Colonic mucosa (tissue), 4 donors: ENCODE data around the gene CHPF. TPM values are rescaled to one million over a fixed set of nuclear protein-coding genes. Genes with fewer than 3 reads are reported as not detected.

Experiments
- DNase-seq: peaks from one replicate; pipeline ENCODE4 v3.0.0-alpha.2; 2020
- H3K27ac ChIP-seq: fragments of 200-600 bp; one replicate; pipeline ENCODE4 v1.8.0; 2021
- H3K27me3 ChIP-seq: fragments of 200-600 bp; one replicate; pipeline ENCODE4 v1.8.0; 2021
- H3K36me3 ChIP-seq: fragments of 200-600 bp; one replicate; pipeline ENCODE4 v1.8.0; 2021
- H3K4me1 ChIP-seq: fragments of 200-600 bp; one replicate; pipeline ENCODE4 v1.8.0; 2021; ENCODE audit warnings: mild to moderate bottlenecking
- H3K4me3 ChIP-seq: fragments of 200-600 bp; one replicate; pipeline ENCODE4 v1.8.0; 2021
- H3K9ac ChIP-seq, 2 donors: one replicate each; pipeline ENCODE4 v1.7.0; 2013; ENCODE audit warnings: control low read depth in 2 of 2, low read depth in 2 of 2, low read length in 2 of 2
- H3K9me3 ChIP-seq: fragments of 200-600 bp; one replicate; pipeline ENCODE4 v1.8.0; 2021
- CTCF ChIP-seq: fragments of 200-600 bp; IDR thresholded peaks from one replicate; pipeline ENCODE4 v1.8.0; 2022; ENCODE audit warnings: antibody characterized with exemption, mild to moderate bottlenecking
- intact Hi-C: fragments of 100-400 bp; cut with DNase I; formaldehyde crosslinking; loops from one replicate; pipeline ENCODE4 v1.14.1; 2022
- total RNA-seq, 2 donors: library from RNA; stranded (reverse); fragmentation: NEBNext Ultra II Directional in 1 of 2; extraction: Animal tissue kit (Norgen Biotek cat#: 25700) in 1 of 2; gene quantifications; one replicate each; pipeline ENCODE4 v1.2.1, GENCODE V29; 2021
- donor health status: healthy.
- donor health status: DM: no; HTN: no; CAD: no.
- donor health status: DM: no; HTN: no; CAD: no.

Gene CHPF
- total RNA-seq, 2 donors from 2014 or later = 43.1 to 43.5 TPM

DNA sequence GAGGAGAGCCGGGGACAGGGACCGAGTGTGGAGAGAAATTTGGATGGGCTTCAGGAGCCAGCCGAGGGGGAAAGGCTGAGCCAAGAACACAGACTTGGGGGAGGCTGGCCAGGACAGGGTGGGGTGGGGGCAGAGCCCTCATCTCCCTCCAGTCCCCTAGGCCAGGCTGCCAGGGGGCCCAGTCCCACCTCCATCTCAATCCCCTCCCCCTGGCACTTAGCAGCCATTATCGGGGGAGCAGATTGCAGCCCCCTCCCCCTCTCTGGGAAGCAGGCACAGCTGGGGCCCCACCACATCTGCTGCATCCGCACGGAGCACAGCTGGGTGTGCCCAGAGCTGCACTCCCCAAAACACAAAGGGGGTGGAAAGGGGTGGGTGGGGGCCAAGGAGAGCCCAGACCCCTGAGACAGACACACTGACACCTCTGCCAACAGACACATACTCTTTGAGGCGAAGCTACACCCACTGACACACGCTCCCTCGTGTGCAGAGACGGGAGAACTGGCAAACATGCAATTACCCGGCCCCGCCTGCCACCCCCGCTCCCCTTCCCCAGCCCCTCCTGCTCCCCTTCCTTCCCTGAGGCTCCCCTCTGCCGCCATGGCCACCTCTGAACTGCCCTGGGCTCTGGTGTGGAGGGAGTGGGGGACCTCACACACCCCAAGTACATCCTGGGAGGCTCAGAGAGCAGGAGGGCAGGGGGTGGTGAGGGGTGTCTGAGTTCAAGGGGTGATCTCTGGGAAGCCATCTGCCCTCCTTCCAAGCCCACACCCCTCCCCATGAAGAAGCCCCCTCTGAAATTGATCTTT, 34.4 kb downstream of the CHPF start:
- Histone ChIP-seq H3K9me3 (no peaks in the 10 kb centered on the region), H3K4me3 (no peak overlapping the region), H3K4me1 (no peaks in the 10 kb centered on the region), H3K27me3 (peaks cover 36% of the 10 kb centered on the region), H3K27ac (no peak overlapping the region), H3K36me3 (no peaks in the 10 kb centered on the region), H3K9ac (no peak overlapping the region)
- DNase-seq = no peak
- TF ChIP-seq CTCF = no peak
- intact Hi-C loops = no loop called here

DNA sequence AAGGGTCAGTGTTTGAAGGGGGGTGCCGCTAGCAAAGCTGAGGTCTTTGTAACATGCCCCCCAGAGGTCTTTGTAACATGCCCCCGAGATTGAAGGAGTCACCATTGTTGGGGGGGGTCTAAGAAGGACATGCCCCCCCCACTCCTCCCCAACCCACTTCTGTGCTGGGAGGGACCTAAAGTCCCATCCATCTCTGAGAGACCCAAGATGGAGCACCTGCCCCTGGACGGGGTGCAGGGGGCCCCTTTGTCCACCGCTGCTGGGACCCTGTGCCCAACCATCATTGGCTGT, 35.2 kb downstream of the CHPF start:
- no peak overlapping the region for H3K4me3 ChIP-seq
- H3K27me3 ChIP-seq = peaks cover 28% of the 10 kb centered on the region
- H3K27ac ChIP-seq = no peak overlapping the region
- no peaks in the 10 kb centered on the region for H3K4me1 ChIP-seq
- H3K9me3 ChIP-seq = no peaks in the 10 kb centered on the region
- no peaks in the 10 kb centered on the region for H3K36me3 ChIP-seq
- DNase-seq = no peak
- no peak for TF ChIP-seq CTCF
- no peak overlapping the region for H3K9ac ChIP-seq
- intact Hi-C loops = no loop called here

- Histone ChIP-seq H3K4me3 (no peak overlapping the region), H3K9me3 (no peaks in the 10 kb centered on the region), H3K4me1 (no peaks in the 10 kb centered on the region), H3K27ac (no peak overlapping the region), H3K36me3 (no peaks in the 10 kb centered on the region), H3K9ac (no peak overlapping the region), H3K27me3 (peaks cover 22% of the 10 kb centered on the region)
- no peak for DNase-seq
- TF ChIP-seq CTCF = no peak
- intact Hi-C loops = no loop called here
Observed at GRCh38 chr2:219507581-219508443, 35.8 kb downstream of the CHPF start.

DNA sequence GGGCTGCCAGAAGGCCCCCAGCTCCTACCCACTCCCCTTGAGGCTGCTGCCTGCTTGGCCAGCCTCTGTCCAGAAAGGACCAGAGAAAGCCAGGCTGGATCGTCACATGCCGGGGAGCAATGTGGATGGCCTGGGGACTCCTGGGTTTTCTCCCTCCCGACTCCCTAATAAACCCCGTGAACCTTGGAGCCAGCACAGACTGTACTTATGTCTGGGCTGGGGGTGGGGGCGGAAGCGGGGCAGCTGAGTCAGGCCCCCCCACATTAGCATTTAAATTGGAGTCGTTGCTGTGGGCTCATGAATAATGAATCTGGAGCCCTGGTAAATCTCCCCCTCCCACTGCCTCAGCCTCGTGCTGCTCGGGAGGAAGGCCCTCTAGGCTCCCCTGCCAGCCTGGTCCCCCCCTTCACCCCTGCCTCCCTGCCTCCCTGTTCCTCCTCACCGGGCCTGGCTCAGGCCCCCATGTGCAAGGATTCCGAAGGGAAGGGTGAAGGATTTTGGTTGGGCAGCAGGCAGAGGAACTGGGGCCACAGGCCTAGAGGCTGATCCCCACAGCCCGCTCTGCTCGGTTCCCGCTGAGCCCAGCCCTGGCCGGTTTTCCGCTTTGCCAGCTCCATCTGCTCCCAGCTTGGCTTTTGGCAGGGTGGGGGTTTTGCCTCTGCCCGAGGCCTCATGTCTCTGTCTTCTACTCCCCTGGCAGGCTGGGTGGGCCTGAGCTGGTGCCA, 36.6 kb downstream of the CHPF start:
- H3K9ac ChIP-seq = no peak overlapping the region
- peaks cover 14% of the 10 kb centered on the region for H3K27me3 ChIP-seq
- no peak for TF ChIP-seq CTCF
- H3K27ac ChIP-seq = no peak overlapping the region
- no peaks in the 10 kb centered on the region for H3K9me3 ChIP-seq
- no peak overlapping the region for H3K4me3 ChIP-seq
- intact Hi-C loops = no loop called here
- no peak for DNase-seq
- H3K4me1 ChIP-seq = no peaks in the 10 kb centered on the region
- H3K36me3 ChIP-seq = no peaks in the 10 kb centered on the region

- H3K36me3 ChIP-seq = no peaks in the 10 kb centered on the region
- H3K27ac ChIP-seq = no peak overlapping the region
- H3K9me3 ChIP-seq = no peaks in the 10 kb centered on the region
- no peak for DNase-seq
- no peak for TF ChIP-seq CTCF
- intact Hi-C loops = no loop called here
- H3K9ac ChIP-seq = no peak overlapping the region
- H3K4me3 ChIP-seq = no peak overlapping the region
- H3K27me3 ChIP-seq = peaks cover 7% of the 10 kb centered on the region
- no peaks in the 10 kb centered on the region for H3K4me1 ChIP-seq
Observed at GRCh38 chr2:219506153-219506801, 37.3 kb downstream of the CHPF start.
